Left lobe of liver (tissue), 2 donors: ENCODE results near the gene GNA12. TPM values are rescaled to one million over a fixed set of nuclear protein-coding genes. Genes with fewer than 3 reads are reported as not detected.

Experiments used
- ATAC-seq: fragments of 200-7000 bp; cut with Tn5 transposase; one replicate; pipeline ENCODE4 v1.9.1; 2020; ENCODE audit warnings: mild to moderate bottlenecking, moderate library complexity
- DNase-seq: peaks from one replicate; pipeline ENCODE4 v3.0.0-alpha.2; 2020; ENCODE audit warnings: low spot score
- total RNA-seq: library from RNA; stranded (reverse); gene quantifications from one replicate; pipeline ENCODE4 v1.2.1, GENCODE V29; 2021
- donor health status: DM: no; HTN: no; CAD: no; lungs with moderate emphysema.
- donor health status: DM: no; HTN: yes; CAD: no.

GNA12 gene
- total RNA-seq, 1 donor from 2014 or later: 16.2 TPM

DNA sequence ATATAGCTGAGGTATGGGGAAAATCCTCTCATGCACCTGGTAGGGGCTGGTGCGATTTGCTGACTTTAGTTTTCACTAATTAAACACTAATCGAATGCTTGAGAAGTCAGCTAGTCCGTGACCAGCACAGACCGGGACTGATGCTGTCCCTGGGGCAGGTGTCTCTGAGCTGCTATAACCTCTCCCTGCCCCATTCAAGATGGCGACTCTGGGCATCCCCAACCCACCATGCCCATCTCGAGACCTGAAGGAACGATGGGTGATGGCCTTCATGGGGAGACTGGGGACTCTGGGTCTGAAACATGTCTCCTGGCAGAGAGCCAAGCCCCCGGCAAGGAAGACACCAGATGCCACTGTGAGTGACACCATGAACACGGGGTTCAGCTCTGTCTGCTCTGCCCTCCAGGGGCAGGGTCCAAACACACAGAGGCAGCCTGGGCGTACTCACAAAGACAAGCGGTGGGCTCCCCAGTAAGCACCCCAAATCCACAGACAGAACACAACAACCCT lies 57.4 kb downstream of the GNA12 start:
- no peak for ATAC-seq
- no peak for DNase-seq

DNA sequence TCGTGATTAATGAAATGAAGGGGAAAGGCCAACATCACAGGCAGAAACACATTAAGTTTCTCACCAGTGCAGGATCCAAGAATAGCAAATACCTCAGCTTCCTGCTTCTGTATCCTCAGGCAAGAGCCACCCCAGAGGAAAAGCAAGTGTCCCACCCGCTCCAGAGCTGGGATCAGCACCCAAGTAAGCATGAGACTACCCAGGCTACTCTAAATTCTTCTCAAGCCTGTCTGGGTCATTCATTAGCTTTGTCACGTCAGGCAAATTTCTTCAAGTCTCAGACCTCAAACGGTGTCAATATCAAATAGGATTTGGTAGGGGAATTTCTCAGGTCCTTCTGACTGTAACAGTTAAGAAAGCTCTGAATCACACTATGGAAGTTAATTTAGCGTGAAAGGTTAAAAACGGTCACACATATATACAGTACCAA lies 59.0 kb downstream of the GNA12 start:
- DNase-seq (no peak), ATAC-seq (no peak)

- ATAC-seq (no peak), DNase-seq (no peak)
These were observed 61.5 kb downstream of the GNA12 start for GRCh38 chr7:2782565-2782964.

- DNase-seq: no peak
- no peak for ATAC-seq
These were observed 62.0 kb downstream of the GNA12 start for GRCh38 chr7:2782121-2782520.

DNA sequence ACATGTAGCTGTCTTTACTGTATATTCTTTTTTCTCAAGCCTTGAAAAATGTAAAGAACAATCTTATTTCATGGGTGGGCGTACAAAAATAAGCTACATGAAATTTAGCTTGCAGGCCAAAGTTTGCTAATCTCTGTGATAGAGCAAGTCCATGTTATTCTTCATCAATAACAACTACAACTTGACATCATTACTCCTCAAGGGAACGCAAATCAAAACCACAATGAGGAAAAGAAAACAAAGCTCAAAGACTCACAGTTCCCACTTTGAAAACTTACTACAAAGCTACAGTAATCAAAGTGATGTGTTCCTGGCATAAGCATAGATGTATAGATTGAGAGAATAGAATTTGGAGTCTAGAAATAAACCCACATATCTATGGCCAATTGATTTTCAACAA lies 62.5 kb downstream of the GNA12 start:
- no peak for ATAC-seq
- DNase-seq: no peak

DNA sequence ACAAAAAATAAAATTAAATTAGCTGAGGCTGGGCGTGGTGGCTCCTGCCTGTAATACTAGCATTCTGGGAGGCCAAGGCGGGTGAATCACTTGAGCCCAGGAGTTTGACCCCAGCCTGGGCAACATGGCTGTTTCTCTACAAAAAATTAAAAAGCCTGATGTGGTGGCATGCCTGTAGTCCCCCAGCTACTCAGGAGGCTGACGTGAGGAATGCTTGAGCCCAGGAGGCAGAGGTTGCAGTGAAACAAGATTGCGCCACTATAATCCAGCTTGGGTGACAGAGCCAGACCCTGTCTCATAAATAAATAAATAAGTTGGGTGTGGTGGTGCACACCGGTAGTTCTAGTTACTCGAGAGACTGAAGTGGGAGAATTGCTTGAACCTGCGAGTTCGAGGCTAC lies 65.1 kb downstream of the GNA12 start:
- ATAC-seq: no peak
- DNase-seq: no peak

- ATAC-seq (no peak), DNase-seq (no peak)
These were observed 66.1 kb downstream of the GNA12 start for GRCh38 chr7:2777898-2778535.

GRCh38 chr7:2776401-2776800 lies 67.7 kb downstream of the GNA12 start:
- ATAC-seq (no peak), DNase-seq (no peak)

- ATAC-seq: no peak
- DNase-seq: no peak
These were observed 68.3 kb downstream of the GNA12 start for GRCh38 chr7:2775785-2776184.

GRCh38 chr7:2775376-2775775 lies 68.7 kb downstream of the GNA12 start:
- ATAC-seq: no peak
- DNase-seq: no peak

DNA sequence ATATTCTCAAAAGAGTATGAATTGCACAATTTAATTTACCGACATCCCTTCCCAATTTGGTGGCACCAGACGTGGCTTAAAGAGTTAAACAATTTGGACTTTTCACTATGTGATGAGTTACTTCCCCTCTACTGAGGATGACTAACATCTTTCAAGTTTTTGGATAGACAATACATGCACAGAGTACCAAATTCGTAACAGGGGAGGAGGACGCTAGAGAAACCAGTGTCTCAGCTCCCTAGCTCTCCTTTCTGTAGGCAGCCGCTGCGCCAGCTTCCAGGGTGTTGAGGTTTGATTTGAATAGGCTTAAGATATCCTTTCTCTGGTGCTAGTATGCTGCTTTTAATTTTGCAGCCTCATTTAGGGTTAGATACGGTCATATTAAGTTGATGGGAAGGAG lies 69.2 kb downstream of the GNA12 start:
- no peak for DNase-seq
- no peak for ATAC-seq

GRCh38 chr7:2774280-2774679 lies 69.8 kb downstream of the GNA12 start:
- ATAC-seq (no peak), DNase-seq (no peak)

DNA sequence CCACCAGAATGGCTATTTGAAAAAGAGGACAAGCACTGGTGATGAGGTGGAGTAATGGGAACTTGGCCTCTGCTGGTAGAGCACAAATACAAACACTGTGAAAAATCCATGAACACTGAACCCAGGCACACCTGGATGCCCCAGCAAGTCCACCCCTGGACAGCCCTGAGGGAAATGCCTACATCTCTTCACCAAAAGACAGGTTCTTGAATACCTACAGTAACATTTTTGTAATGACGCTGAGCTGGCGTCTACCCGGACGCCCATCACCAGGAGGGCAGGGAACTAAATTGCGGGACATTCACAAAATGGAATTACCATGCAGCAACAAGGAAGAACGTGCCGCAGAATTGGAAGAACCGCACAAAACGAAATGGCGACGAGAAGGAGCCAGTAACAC lies 70.5 kb downstream of the GNA12 start:
- DNase-seq (no peak), ATAC-seq (no peak)

- DNase-seq: no peak
These were observed 72.8 kb downstream of the GNA12 start for GRCh38 chr7:2771274-2771731.

DNA sequence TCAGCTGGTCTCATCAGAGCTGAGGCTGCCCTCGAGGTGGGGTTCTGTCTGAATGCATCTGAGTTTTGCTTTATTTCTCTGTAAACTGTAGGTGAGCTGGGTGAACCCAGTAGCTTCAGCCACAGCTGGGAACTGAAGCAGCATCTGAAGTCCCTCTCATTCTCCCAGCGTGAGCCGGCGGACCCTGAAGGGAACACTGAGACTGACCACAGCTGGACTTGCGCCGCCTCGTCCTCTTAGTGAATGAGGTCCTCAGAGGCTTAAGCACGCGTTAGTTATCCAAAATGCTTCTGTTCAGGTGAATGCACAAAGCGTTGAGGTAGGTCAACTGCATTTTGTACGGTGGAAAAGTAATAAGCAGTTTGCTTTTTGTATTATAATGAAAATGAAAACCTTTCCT lies 79.5 kb downstream of the GNA12 start:
- ATAC-seq (no peak), DNase-seq (no peak)

More at GRCh38 chr7:2771274-2771731, 72.8 kb downstream of the GNA12 start:
- no peak for ATAC-seq

GRCh38 chr7:2763597-2763996 lies 80.5 kb downstream of the GNA12 start:
- DNase-seq: no peak
- no peak for ATAC-seq

- ATAC-seq: no peak
These were observed 82.2 kb downstream of the GNA12 start for GRCh38 chr7:2761801-2762497.

DNA sequence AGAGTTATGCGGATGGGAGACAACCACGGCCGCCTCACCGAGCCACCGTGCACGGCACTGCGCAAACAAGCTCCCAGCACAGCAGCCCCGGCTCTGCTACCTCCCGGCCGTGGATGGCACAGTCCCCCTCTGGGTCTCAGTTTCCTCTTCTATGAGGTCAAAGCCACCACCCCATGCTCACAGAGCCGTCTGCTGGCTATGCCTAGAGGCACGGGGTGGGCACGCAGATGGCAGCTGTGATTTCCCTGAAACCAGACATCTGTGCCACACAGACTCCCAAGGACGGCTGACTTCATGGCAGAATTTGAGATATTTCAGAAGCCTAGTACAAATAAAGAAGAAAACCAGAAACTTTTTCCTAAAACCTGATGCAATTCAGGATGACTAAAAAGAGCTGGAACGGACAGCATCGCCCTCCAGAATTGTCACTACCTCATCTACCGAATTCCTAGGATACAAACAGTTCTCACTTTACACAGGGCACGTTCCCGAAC lies 82.9 kb downstream of the GNA12 start:
- DNase-seq (no peak), ATAC-seq (no peak)

More at GRCh38 chr7:2761801-2762497, 82.2 kb downstream of the GNA12 start:
- DNase-seq: no peak

DNA sequence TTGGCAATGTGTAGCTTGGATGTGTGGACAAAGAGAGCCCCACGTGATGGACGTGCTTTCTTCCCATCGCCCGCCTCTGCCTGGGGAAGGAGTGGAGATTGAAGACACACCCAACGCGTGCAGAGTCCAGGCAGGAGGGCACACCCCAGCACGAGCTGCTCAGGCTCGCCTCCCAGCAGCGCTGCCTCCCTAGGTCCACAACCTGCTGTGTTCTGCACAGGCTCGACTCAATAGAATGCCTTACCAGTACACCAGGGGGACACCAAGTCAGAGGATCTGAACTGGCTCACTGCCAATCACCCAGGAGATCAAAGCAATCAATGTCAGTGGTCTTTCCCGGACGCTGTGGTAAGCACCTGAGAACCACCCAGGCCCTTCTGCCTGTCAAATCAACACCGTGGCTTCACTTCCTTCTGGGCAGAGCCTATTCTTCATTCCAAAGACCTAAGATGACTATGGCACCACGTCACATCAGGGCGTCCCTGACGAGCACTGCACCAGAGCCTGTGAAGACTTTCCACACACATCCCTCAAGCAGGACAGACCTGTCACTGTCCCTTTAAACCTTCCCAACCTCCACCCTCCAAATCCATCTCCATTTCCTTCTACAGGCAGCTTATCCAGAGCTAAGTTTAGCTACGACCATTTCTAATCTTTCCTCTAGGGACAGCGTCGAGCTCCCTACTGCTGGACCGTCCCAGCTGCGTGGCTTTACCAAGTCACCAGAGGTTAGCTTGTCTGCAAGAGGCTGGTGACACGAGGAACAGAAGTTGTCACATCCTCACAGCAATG lies 83.8 kb downstream of the GNA12 start:
- DNase-seq: no peak
- ATAC-seq: peak; percentile 56

- DNase-seq (no peak), ATAC-seq (no peak)
These were observed 84.4 kb downstream of the GNA12 start for GRCh38 chr7:2759736-2760097.
